ENCODE data around the gene ACER3.
"Not testable (repeated sequence)": the region's sequence is repeated elsewhere in the genome, so short reads cannot be mapped to it uniquely, and the experiment has no call there.

ACER3 gene

GRCh38 chr11:77009533-77010160 is 148.9 kb downstream of the ACER3 start:
- Histone ChIP-seq H2BK12ac (ENCODE audit: low read length) (no peak overlapping the region), H2BK120ac (ENCODE audit: insufficient read depth, low read length, poor library complexity) (no peak overlapping the region), H4K12ac (ENCODE audit: low read depth, low read length) (no peak overlapping the region), H3K23ac (ENCODE audit: low read length) (no peak overlapping the region), H2BK5ac (ENCODE audit: low read depth, low read length, poor library complexity) (no peak overlapping the region), H3K79me1 (ENCODE audit: low read length) (no peaks in the 10 kb centered on the region), H2AK5ac (ENCODE audit: low read length) (no peak overlapping the region), H3K4me2 (ENCODE audit: low read length) (no peak overlapping the region), H3K4me3 (ENCODE audit: low read depth, low read length) (no peak overlapping the region), H3K9ac (ENCODE audit: low read length) (no peak overlapping the region), H3K14ac (ENCODE audit: low read length) (no peak overlapping the region), H3K79me2 (ENCODE audit: control insufficient read depth, insufficient read depth, low read length, poor library complexity) (no peaks in the 10 kb centered on the region), H4K91ac (ENCODE audit: low read depth, low read length) (no peak overlapping the region), H4K8ac (ENCODE audit: low read depth, low read length) (no peak overlapping the region), H3K36me3 (ENCODE audit: control insufficient read depth in 1 of 2, insufficient read depth in 2 of 2, low read length in 2 of 2) (peaks cover 0 to 2% of the 10 kb centered on the region in 2 experiments), H3K27ac (ENCODE audit: low read depth, low read length) (no peak overlapping the region), H2AFZ (ENCODE audit: insufficient read depth, low read length, poor library complexity) (no peak overlapping the region), H3K9me3 (ENCODE audit: insufficient read depth, low read depth, low read length) (no peaks in the 10 kb centered on the region), H3K4me1 (ENCODE audit: control insufficient read depth in 1 of 2, insufficient read depth in 2 of 2, low read length in 2 of 2) (no peaks in the 10 kb centered on the region), H3K4ac (ENCODE audit: low read depth, low read length) (no peak overlapping the region), H3K18ac (ENCODE audit: low read length) (no peak overlapping the region), H3K27me3 (ENCODE audit: insufficient read depth, low read length) (no peaks in the 10 kb centered on the region)
- no peak for DNase-seq

GRCh38 chr11:77014669-77015068 is 154.0 kb downstream of the ACER3 start:
- Histone ChIP-seq H2AK5ac (ENCODE audit: low read length) (no peak overlapping the region), H2BK5ac (ENCODE audit: low read depth, low read length, poor library complexity) (no peak overlapping the region), H3K79me2 (ENCODE audit: control insufficient read depth, insufficient read depth, low read length, poor library complexity) (no peaks in the 10 kb centered on the region), H3K4me2 (ENCODE audit: low read length) (no peak overlapping the region), H3K9ac (ENCODE audit: low read length) (no peak overlapping the region), H2BK12ac (ENCODE audit: low read length) (no peak overlapping the region), H3K4ac (ENCODE audit: low read depth, low read length) (no peak overlapping the region), H4K12ac (ENCODE audit: low read depth, low read length) (no peak overlapping the region), H3K18ac (ENCODE audit: low read length) (no peak overlapping the region), H3K4me3 (ENCODE audit: low read depth, low read length) (no peak overlapping the region), H3K27ac (ENCODE audit: low read depth, low read length) (no peak overlapping the region), H3K23ac (ENCODE audit: low read length) (no peak overlapping the region), H3K4me1 (ENCODE audit: control insufficient read depth in 1 of 2, insufficient read depth in 2 of 2, low read length in 2 of 2) (no peaks in the 10 kb centered on the region), H3K14ac (ENCODE audit: low read length) (no peak overlapping the region), H3K9me3 (ENCODE audit: insufficient read depth, low read depth, low read length) (no peaks in the 10 kb centered on the region), H3K36me3 (ENCODE audit: control insufficient read depth in 1 of 2, insufficient read depth in 2 of 2, low read length in 2 of 2) (no peaks in the 10 kb centered on the region), H4K8ac (ENCODE audit: low read depth, low read length) (no peak overlapping the region), H3K79me1 (ENCODE audit: low read length) (no peaks in the 10 kb centered on the region), H2AFZ (ENCODE audit: insufficient read depth, low read length, poor library complexity) (no peak overlapping the region), H4K91ac (ENCODE audit: low read depth, low read length) (no peak overlapping the region), H3K27me3 (ENCODE audit: insufficient read depth, low read length) (no peaks in the 10 kb centered on the region), H2BK120ac (ENCODE audit: insufficient read depth, low read length, poor library complexity) (no peak overlapping the region)
- DNase-seq: no peak
- no CpG with 5 or more reads among the region's 2 CpGs for WGBS (ENCODE audit: extremely low coverage, insufficient coverage, insufficient read length)

GRCh38 chr11:77018396-77018924 is 157.7 kb downstream of the ACER3 start:
- not testable (repeated sequence) for H2AFZ ChIP-seq (ENCODE audit: insufficient read depth, low read length, poor library complexity); H3K9me3 ChIP-seq (ENCODE audit: insufficient read depth, low read depth, low read length); H3K4me2 ChIP-seq (ENCODE audit: low read length); H3K23ac ChIP-seq (ENCODE audit: low read length); H3K27ac ChIP-seq (ENCODE audit: low read depth, low read length); H3K18ac ChIP-seq (ENCODE audit: low read length); H3K4me3 ChIP-seq (ENCODE audit: low read depth, low read length); H2AK5ac ChIP-seq (ENCODE audit: low read length); H4K12ac ChIP-seq (ENCODE audit: low read depth, low read length); H3K4ac ChIP-seq (ENCODE audit: low read depth, low read length); H3K36me3 ChIP-seq (ENCODE audit: control insufficient read depth in 1 of 2, insufficient read depth in 2 of 2, low read length in 2 of 2); H3K14ac ChIP-seq (ENCODE audit: low read length); DNase-seq; H3K9ac ChIP-seq (ENCODE audit: low read length); H2BK12ac ChIP-seq (ENCODE audit: low read length); H4K91ac ChIP-seq (ENCODE audit: low read depth, low read length); H4K8ac ChIP-seq (ENCODE audit: low read depth, low read length); H3K79me1 ChIP-seq (ENCODE audit: low read length); H2BK5ac ChIP-seq (ENCODE audit: low read depth, low read length, poor library complexity); H3K79me2 ChIP-seq (ENCODE audit: control insufficient read depth, insufficient read depth, low read length, poor library complexity); H2BK120ac ChIP-seq (ENCODE audit: insufficient read depth, low read length, poor library complexity); H3K4me1 ChIP-seq (ENCODE audit: control insufficient read depth in 1 of 2, insufficient read depth in 2 of 2, low read length in 2 of 2); H3K27me3 ChIP-seq (ENCODE audit: insufficient read depth, low read length)
- WGBS (ENCODE audit: extremely low coverage, insufficient coverage, insufficient read length): no CpG with 5 or more reads among the region's 2 CpGs

GRCh38 chr11:77019976-77020595 is 159.4 kb downstream of the ACER3 start:
- no CpG with 5 or more reads among the region's 2 CpGs for WGBS (ENCODE audit: extremely low coverage, insufficient coverage, insufficient read length)
- Histone ChIP-seq H2AK5ac (ENCODE audit: low read length) (no peak overlapping the region), H3K27ac (ENCODE audit: low read depth, low read length) (no peak overlapping the region)

More at GRCh38 chr11:77019976-77020595, 159.4 kb downstream of the ACER3 start:
- no peak overlapping the region for H3K18ac ChIP-seq (ENCODE audit: low read length)
- no peaks in the 10 kb centered on the region for H3K9me3 ChIP-seq (ENCODE audit: insufficient read depth, low read depth, low read length)
- H3K27me3 ChIP-seq (ENCODE audit: insufficient read depth, low read length): no peaks in the 10 kb centered on the region
- no peak overlapping the region for H2BK12ac ChIP-seq (ENCODE audit: low read length)
- no peak overlapping the region for H4K12ac ChIP-seq (ENCODE audit: low read depth, low read length)
- H3K79me1 ChIP-seq (ENCODE audit: low read length): no peaks in the 10 kb centered on the region
- no peak overlapping the region for H3K14ac ChIP-seq (ENCODE audit: low read length)
- no peaks in the 10 kb centered on the region for H3K4me1 ChIP-seq (ENCODE audit: control insufficient read depth in 1 of 2, insufficient read depth in 2 of 2, low read length in 2 of 2)
- H3K23ac ChIP-seq (ENCODE audit: low read length): no peak overlapping the region
- no peak overlapping the region for H3K4me2 ChIP-seq (ENCODE audit: low read length)
- H2AFZ ChIP-seq (ENCODE audit: insufficient read depth, low read length, poor library complexity): no peak overlapping the region
- H3K79me2 ChIP-seq (ENCODE audit: control insufficient read depth, insufficient read depth, low read length, poor library complexity): no peaks in the 10 kb centered on the region
- no peak overlapping the region for H2BK5ac ChIP-seq (ENCODE audit: low read depth, low read length, poor library complexity)
- no peak overlapping the region for H3K4ac ChIP-seq (ENCODE audit: low read depth, low read length)
- no peak overlapping the region for H3K4me3 ChIP-seq (ENCODE audit: low read depth, low read length)
- no peak for DNase-seq
- no peak overlapping the region for H3K9ac ChIP-seq (ENCODE audit: low read length)
- H2BK120ac ChIP-seq (ENCODE audit: insufficient read depth, low read length, poor library complexity): no peak overlapping the region
- no peak overlapping the region for H4K8ac ChIP-seq (ENCODE audit: low read depth, low read length)
- H4K91ac ChIP-seq (ENCODE audit: low read depth, low read length): no peak overlapping the region
- H3K36me3 ChIP-seq (ENCODE audit: control insufficient read depth in 1 of 2, insufficient read depth in 2 of 2, low read length in 2 of 2): no peaks in the 10 kb centered on the region

Data from trophoblast cell (in vitro differentiated cells and primary cell).